DND-41 (cell line): ENCODE results near the gene NR5A1.

Experiments
- ATAC-seq: fragments of 200-7000 bp; cut with Tn5 transposase; 3 replicates; pipeline ENCODE4 v1.9.1; 2021; ENCODE audit warnings: low read depth; ENCODE audit not compliant: insufficient read depth
- DNase-seq: peaks from one replicate; pipeline ENCODE4 v3.0.0-alpha.2; 2020
- H2AFZ ChIP-seq: 2 replicates; pipeline ENCODE4 v1.6.0; 2012; ENCODE audit warnings: low read depth, low read length
- H3K27ac ChIP-seq: 2 replicates; pipeline ENCODE4 v1.5.1; 2012; ENCODE audit warnings: low read length, inconsistent platforms
- H3K27me3 ChIP-seq: fragments of 200-600 bp; sonication (generic); 2 replicates; pipeline ENCODE4 v1.6.0; 2012; ENCODE audit warnings: low read length, mild to moderate bottlenecking, inconsistent platforms; ENCODE audit not compliant: insufficient read depth, poor library complexity
- H3K36me3 ChIP-seq: 2 replicates; pipeline ENCODE4 v1.5.1; 2012; ENCODE audit warnings: low read length, inconsistent platforms; ENCODE audit not compliant: insufficient read depth
- H3K4me1 ChIP-seq: 2 replicates; pipeline ENCODE4 v1.5.1; 2012; ENCODE audit warnings: mild to moderate bottlenecking, low read length; ENCODE audit not compliant: insufficient read depth
- H3K4me2 ChIP-seq: 2 replicates; pipeline ENCODE4 v1.6.0; 2012; ENCODE audit warnings: mild to moderate bottlenecking, moderate library complexity, low read length, inconsistent platforms; ENCODE audit not compliant: insufficient read depth
- H3K4me3 ChIP-seq, 2 experiments: fragments of 200-600 bp in 1 of 2; shearing (Covaris generic) in 1 of 2; 2 replicates each; pipeline ENCODE4 v1.5.1; 2012 to 2016; ENCODE audit warnings: inconsistent platforms in 2 of 2, low read length in 2 of 2, mild to moderate bottlenecking in 2 of 2, low read depth in 1 of 2, moderate library complexity in 1 of 2
- H3K79me2 ChIP-seq: 2 replicates; pipeline ENCODE4 v1.6.0; 2012; ENCODE audit warnings: low read length, inconsistent platforms; ENCODE audit not compliant: insufficient read depth
- H3K9ac ChIP-seq: 2 replicates; pipeline ENCODE4 v1.6.0; 2012; ENCODE audit warnings: low read depth, mild to moderate bottlenecking, inconsistent platforms, low read length, moderate library complexity
- H3K9me3 ChIP-seq: 2 replicates; pipeline ENCODE4 v1.5.1; 2012; ENCODE audit warnings: low read length, moderate library complexity, mild to moderate bottlenecking, inconsistent platforms; ENCODE audit not compliant: insufficient read depth, severe bottlenecking
- H4K20me1 ChIP-seq: 2 replicates; pipeline ENCODE4 v1.6.0; 2012; ENCODE audit warnings: low read length; ENCODE audit not compliant: insufficient read depth
- EZH2 ChIP-seq: IDR thresholded peaks from 3 replicates; pipeline ENCODE4 v1.6.1; 2012; ENCODE audit warnings: borderline replicate concordance, low read depth, mild to moderate bottlenecking, moderate library complexity, low read length, inconsistent platforms; ENCODE audit not compliant: severe bottlenecking
- TF ChIP-seq, protein P1 (sequence below): IDR thresholded peaks from 2 replicates; pipeline ENCODE4 v1.5.1; 2012; ENCODE audit warnings: borderline replicate concordance, low read length, moderate library complexity, mild to moderate bottlenecking; ENCODE audit not compliant: poor library complexity, severe bottlenecking; ENCODE audit errors: extremely low read depth

The NR5A1 gene

DNA sequence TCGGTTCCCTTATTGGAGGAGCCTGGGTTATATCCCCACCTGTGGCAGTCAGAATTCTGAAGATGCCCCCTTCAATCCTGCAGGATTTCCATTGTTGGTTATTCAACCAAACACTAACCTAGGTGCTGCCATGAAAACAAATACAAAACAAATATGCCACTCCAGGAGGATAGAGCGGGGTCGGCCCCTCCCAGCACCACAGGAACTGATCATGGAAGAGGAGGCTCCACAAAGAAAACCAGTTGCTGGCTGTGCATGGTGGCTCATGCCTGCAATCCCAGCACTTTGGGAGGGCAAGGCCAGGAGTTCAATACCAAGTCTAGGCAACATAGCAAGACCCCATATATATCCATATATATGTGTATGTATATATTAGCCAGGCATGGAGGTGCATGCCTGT lies 70.1 kb downstream of the NR5A1 start:
- Histone ChIP-seq H3K9me3 (no peaks in the 10 kb centered on the region), H3K4me2 (no peak overlapping the region), H3K79me2 (no peaks in the 10 kb centered on the region), H4K20me1 (no peaks in the 10 kb centered on the region), H3K27me3 (no peaks in the 10 kb centered on the region), H3K36me3 (no peaks in the 10 kb centered on the region), H3K4me1 (no peaks in the 10 kb centered on the region), H3K27ac (no peak overlapping the region), H2AFZ (no peak overlapping the region), H3K4me3 (no peak overlapping the region), H3K9ac (no peak overlapping the region)
- ATAC-seq (no peak), DNase-seq (no peak)
- TF ChIP-seq EZH2: no peak
- TF ChIP-seq, protein P1, sequence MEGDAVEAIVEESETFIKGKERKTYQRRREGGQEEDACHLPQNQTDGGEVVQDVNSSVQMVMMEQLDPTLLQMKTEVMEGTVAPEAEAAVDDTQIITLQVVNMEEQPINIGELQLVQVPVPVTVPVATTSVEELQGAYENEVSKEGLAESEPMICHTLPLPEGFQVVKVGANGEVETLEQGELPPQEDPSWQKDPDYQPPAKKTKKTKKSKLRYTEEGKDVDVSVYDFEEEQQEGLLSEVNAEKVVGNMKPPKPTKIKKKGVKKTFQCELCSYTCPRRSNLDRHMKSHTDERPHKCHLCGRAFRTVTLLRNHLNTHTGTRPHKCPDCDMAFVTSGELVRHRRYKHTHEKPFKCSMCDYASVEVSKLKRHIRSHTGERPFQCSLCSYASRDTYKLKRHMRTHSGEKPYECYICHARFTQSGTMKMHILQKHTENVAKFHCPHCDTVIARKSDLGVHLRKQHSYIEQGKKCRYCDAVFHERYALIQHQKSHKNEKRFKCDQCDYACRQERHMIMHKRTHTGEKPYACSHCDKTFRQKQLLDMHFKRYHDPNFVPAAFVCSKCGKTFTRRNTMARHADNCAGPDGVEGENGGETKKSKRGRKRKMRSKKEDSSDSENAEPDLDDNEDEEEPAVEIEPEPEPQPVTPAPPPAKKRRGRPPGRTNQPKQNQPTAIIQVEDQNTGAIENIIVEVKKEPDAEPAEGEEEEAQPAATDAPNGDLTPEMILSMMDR: no peak

DNA sequence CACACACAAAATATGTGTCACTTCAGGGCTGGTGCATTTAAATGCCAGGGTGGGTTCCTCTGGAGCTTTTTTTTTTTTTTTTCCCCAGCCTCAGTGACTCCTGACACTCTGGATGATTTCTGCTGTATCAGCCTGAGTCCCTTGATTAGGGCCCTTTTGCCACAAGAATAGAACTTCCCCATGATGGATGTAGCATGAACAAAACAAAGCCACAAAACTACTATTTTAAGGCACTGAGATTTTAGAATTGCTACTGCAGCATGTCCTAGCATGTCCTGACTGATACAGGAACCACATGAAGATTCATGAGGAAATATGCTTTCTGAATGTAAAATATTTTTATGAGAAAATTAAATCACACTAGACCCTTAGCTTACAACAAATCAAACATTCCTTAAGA lies 70.9 kb downstream of the NR5A1 start:
- no peak overlapping the region for H2AFZ ChIP-seq

More for the DNA sequence above, 70.9 kb downstream of the NR5A1 start:
- Histone ChIP-seq H3K9me3 (no peaks in the 10 kb centered on the region), H3K27me3 (no peaks in the 10 kb centered on the region), H3K4me3 (no peak overlapping the region), H3K36me3 (no peaks in the 10 kb centered on the region), H3K4me1 (no peaks in the 10 kb centered on the region), H4K20me1 (no peaks in the 10 kb centered on the region), H3K9ac (no peak overlapping the region), H3K79me2 (no peaks in the 10 kb centered on the region), H3K27ac (no peak overlapping the region), H3K4me2 (no peak overlapping the region)
- ATAC-seq (no peak), DNase-seq (no peak)
- TF ChIP-seq EZH2: no peak
- TF ChIP-seq, protein P1: no peak
